GM18907 (cell line): ENCODE results near the gene MTA3.

Source experiments
- ATAC-seq: cut with Tn5 transposase; IDR thresholded peaks from one replicate; pipeline ENCODE4 v1.9.1; 2021; ENCODE audit warnings: mild to moderate bottlenecking, moderate library complexity; ENCODE audit not compliant: unreplicated experiment

The MTA3 gene

DNA sequence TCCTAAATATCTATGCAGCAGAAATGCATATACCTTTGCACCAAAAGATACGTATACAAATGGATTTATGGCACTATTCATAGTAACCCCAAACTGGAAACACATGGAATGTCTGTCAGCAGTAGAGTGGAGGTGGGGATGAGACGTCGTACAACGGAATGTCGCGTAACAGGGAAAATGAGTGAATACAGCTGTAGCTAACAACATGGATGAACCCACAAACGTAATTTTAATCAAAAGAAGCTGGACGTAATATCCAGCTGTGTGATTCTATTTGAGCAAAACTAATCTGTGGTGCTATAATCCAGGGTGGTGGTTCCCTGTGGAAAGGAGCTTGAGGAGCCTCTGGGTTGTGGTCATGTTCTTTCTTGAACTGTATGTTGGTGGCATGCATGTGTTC, 89.9 kb downstream of the MTA3 start:
- no peak for ATAC-seq

DNA sequence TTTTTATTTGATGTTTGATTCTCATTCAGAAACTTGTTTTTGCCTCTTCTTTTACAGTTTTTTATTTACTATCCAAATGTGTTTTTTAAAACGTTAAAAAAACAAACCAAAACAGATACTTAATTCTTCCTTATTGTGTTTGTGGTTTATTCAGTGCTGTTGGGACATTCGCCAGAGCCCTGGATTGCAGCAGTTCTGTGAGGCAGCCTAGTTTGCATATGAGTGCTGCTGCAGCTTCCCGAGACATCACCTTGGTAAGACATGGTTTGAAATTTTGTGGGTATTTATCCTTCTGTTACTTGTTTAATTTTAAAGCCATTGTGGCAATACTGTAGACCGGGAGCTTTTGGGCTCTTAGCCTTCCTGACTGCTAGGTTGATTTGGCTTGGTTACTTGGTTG, 91.2 kb downstream of the MTA3 start:
- no peak for ATAC-seq

DNA sequence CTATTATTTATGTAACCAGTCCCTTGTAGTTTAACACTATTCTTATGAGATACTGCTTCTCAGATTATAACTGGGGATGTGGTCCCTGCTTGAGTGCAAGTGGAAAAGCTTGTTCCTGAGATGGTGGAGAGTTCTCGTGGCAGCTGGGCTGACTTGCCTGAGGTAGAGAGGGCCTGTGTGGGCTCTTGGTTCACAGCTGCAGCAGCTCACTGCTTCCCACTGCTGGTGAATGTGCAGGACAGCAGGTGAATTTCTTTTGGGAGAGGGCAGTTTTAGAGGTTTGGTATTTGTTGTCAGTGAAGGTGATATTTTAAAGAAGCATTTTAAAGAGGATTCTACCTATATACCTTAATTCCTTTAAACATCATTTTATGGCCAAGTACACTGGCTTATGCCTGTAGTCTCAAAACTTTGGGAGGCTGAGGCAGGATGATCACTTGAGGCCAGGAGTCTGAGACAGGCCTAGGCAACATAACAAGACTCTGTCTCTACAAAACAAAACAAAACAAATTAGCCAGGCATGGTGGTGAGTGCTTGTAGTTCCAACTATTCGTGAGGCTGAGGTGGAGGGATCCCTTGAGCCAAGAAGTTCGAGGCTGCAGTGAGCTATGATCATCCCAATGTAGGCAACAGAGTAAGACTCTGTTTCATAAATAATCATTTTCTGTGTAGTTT, 94.8 kb downstream of the MTA3 start:
- ATAC-seq = peak; percentile 86

GRCh38 chr2:42663828-42664227, 95.4 kb downstream of the MTA3 start:
- ATAC-seq = peak; percentile 65

- no peak for ATAC-seq
These were observed 105.7 kb downstream of the MTA3 start for GRCh38 chr2:42673989-42674579.

- no peak for ATAC-seq
These were observed 107.4 kb downstream of the MTA3 start for GRCh38 chr2:42675815-42676214.

DNA sequence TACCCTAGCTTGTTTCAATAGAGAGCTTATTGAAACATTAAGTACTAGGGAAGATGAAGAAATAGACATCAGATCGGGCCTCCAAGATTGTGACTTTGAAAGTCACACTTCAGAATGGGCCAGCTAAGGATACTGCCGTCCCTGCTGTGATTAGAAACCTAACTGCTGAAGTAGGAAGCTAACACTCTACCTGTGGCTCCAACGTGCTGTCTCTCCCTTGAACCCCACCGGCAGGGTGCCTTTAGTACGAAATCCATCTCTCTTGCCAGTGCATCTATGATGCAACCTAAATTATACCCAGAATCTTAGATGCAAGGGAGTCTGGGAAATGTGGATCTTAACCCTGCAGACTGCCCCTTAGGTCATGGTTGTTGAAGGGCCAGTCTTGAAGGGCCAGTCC, 116.9 kb downstream of the MTA3 start:
- no peak for ATAC-seq

DNA sequence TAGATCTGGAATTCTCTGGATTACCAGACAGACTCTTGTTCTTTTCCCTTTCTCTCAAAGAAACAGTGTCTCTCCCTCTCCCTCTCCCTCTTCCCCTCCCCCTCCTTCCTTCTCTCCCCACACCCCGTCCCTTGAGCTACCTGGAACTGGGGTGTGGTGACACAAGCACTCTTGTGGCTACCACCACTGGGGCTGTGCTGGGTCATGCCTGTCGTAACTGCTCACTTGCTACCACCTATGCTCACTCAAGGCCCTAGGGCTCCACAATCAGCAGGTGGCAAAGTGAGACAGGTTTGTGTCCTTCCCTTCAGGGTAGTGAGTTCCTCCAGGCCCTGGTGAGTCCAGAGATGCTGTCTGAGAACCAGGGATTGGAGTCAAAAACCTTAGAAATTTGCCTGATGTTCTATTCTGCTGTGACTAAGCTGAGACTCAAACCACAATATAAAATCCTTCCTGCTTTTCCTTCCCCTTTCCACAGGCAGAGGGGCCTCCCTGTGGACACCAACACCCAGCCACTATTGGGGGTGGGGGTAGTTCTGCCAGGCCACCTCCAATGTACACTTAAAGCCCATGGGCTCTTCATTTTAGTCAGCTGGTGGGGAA, 124.7 kb downstream of the MTA3 start:
- ATAC-seq = no peak

GRCh38 chr2:42693688-42694479, 125.5 kb downstream of the MTA3 start:
- no peak for ATAC-seq

- no peak for ATAC-seq
These were observed 128.6 kb downstream of the MTA3 start for GRCh38 chr2:42696987-42697386.

- no peak for ATAC-seq
These were observed 130.5 kb downstream of the MTA3 start for GRCh38 chr2:42698940-42699339.

DNA sequence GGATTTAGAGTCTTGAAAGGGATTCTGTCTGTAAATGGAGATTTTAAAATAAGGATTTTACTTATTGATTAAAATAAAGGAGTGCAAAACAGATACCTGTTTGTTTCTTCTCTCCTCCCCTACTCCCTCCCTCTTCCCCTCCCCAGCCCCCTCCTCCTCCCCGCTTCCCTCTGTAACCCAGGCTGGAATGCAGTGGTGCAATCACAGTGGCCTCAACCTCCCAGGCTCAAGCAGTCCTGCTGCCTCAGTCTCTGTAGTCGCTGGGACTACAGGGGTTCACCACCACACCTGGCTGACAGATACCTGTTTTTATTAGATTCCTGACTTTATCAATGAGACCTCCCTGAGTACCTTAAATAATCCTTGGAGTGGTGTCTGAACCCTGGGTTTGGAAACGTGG, 138.4 kb downstream of the MTA3 start:
- no peak for ATAC-seq

- no peak for ATAC-seq
These were observed 139.7 kb downstream of the MTA3 start for GRCh38 chr2:42708179-42708578.

GRCh38 chr2:42711896-42712295, 143.5 kb downstream of the MTA3 start:
- no peak for ATAC-seq

GRCh38 chr2:42712934-42713333, 144.5 kb downstream of the MTA3 start:
- no peak for ATAC-seq

DNA sequence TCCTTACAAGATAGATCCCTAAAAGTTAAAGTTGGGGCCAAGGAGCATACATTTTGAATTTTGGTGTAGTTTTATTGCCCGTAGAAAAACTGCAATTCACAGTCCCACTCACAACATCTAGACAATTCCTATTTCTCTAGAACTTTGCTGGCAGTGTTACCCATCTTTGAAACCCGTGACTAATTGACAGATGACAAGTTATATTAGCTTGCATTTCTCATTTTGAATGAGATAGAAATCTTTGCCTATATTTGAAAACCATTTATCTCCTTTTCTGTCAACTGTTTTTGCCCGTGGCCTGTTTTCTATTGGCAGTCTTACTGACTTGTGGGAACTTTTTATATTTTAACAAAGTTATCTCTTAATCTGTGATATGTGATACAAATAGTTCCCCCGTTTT, 145.5 kb downstream of the MTA3 start:
- no peak for ATAC-seq

GRCh38 chr2:42714686-42715085, 146.3 kb downstream of the MTA3 start:
- ATAC-seq = no peak

- no peak for ATAC-seq
These were observed 153.5 kb downstream of the MTA3 start for GRCh38 chr2:42721898-42722297.

DNA sequence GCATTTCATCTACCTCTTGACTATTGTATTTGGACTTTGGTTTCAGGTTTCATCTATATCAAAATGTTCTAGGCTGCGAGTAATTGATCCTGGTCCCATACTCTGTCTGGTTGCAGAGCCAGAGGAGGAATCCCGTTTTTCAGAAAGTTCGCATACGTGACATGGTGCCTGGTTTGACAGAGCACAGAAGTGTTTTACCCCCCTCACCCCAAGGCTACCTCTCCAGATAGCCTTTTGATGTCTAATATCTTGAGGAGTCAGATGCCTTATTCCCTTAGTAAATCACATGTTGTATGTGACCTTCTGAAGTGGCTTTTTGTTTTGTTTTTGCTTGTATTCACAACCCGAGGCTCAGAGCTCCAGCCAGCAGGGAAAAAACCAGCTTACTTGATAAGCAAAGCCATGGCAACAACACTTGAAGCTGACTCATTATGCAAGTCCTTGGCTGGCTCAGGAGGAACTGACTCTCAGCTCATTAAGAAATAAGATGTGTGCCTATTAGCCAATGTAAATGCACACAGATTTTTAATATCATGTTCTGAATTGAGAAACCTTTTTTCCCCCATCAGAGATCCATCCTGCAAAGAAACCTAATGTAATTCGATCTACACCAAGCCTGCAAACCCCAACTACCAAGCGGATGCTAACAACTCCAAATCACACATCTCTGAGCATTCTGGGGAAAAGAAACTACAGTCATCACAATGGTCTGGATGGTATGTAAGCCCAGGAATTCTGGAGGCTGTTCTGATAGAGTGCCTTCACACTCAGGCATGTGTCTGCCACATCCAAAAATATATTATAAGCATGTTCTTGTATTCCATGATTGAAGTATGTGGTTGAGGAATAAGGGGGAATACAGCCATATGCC, 154.1 kb downstream of the MTA3 start:
- peak; percentile 97 for ATAC-seq

- ATAC-seq = no peak
These were observed 155.0 kb downstream of the MTA3 start for GRCh38 chr2:42723465-42723864.

- no peak for ATAC-seq
These were observed 156.5 kb downstream of the MTA3 start for GRCh38 chr2:42724886-42725285.
